Osteoblast (primary cell): ENCODE measurements around the gene TOR4A. TPM values are rescaled to one million over a fixed set of nuclear protein-coding genes. Genes with fewer than 3 reads are reported as not detected.
A peak's percentile ranks its signal among the peaks of the same experiment; 100 is the strongest.

Source experiments
- DNase-seq: peaks from one replicate; pipeline ENCODE4 v3.0.0; 2011; ENCODE audit warnings: low spot score, mixed read lengths; ENCODE audit not compliant: insufficient read length; ENCODE audit errors: missing footprints
- H2AFZ ChIP-seq: 2 replicates; pipeline ENCODE4 v1.6.0; 2011; ENCODE audit warnings: mild to moderate bottlenecking, low read length
- H3K27ac ChIP-seq: 2 replicates; pipeline ENCODE4 v1.5.1; 2011; ENCODE audit warnings: mild to moderate bottlenecking, low read depth, low read length, moderate library complexity
- H3K27me3 ChIP-seq: 2 replicates; pipeline ENCODE4 v1.6.0; 2012; ENCODE audit warnings: mild to moderate bottlenecking, control low read depth, inconsistent platforms, low read length, moderate library complexity; ENCODE audit not compliant: insufficient read depth
- H3K36me3 ChIP-seq: 2 replicates; pipeline ENCODE4 v1.5.1; 2011; ENCODE audit warnings: mild to moderate bottlenecking, low read length, control low read depth, moderate library complexity; ENCODE audit not compliant: insufficient read depth
- H3K4me1 ChIP-seq: 2 replicates; pipeline ENCODE4 v1.5.1; 2011; ENCODE audit warnings: mild to moderate bottlenecking, low read length, control low read depth, moderate library complexity; ENCODE audit not compliant: insufficient read depth
- H3K4me2 ChIP-seq: 2 replicates; pipeline ENCODE4 v1.6.0; 2011; ENCODE audit warnings: mild to moderate bottlenecking, low read length; ENCODE audit not compliant: insufficient read depth
- H3K4me3 ChIP-seq: fragments of 200-600 bp; sonication (generic); 3 replicates; pipeline ENCODE4 v1.5.1; 2012; ENCODE audit warnings: mild to moderate bottlenecking, low read length, inconsistent platforms; ENCODE audit not compliant: insufficient read depth
- H3K79me2 ChIP-seq: 2 replicates; pipeline ENCODE4 v1.6.0; 2012; ENCODE audit warnings: mild to moderate bottlenecking, low read length, control low read depth, inconsistent platforms; ENCODE audit not compliant: insufficient read depth
- H3K9me3 ChIP-seq: 2 replicates; pipeline ENCODE4 v1.5.1; 2011; ENCODE audit warnings: low read depth, low read length, control low read depth
- H4K20me1 ChIP-seq: 2 replicates; pipeline ENCODE4 v1.6.0; 2012; ENCODE audit warnings: mild to moderate bottlenecking, low read length, control low read depth; ENCODE audit not compliant: insufficient read depth
- total RNA-seq: library from RNA; depleted of rRNA; stranded (reverse); fragments of >200 nt; gene quantifications from 2 replicates; pipeline ENCODE4 v1.2.3, GENCODE V29; 2012
- TF ChIP-seq, protein P1 (sequence below): IDR thresholded peaks from 2 replicates; pipeline ENCODE4 v1.5.1; 2011; ENCODE audit warnings: mild to moderate bottlenecking, low read depth, low read length, moderate library complexity; ENCODE audit errors: extremely low read depth

TOR4A gene
- total RNA-seq, 1 donor: 2.5 TPM

DNA sequence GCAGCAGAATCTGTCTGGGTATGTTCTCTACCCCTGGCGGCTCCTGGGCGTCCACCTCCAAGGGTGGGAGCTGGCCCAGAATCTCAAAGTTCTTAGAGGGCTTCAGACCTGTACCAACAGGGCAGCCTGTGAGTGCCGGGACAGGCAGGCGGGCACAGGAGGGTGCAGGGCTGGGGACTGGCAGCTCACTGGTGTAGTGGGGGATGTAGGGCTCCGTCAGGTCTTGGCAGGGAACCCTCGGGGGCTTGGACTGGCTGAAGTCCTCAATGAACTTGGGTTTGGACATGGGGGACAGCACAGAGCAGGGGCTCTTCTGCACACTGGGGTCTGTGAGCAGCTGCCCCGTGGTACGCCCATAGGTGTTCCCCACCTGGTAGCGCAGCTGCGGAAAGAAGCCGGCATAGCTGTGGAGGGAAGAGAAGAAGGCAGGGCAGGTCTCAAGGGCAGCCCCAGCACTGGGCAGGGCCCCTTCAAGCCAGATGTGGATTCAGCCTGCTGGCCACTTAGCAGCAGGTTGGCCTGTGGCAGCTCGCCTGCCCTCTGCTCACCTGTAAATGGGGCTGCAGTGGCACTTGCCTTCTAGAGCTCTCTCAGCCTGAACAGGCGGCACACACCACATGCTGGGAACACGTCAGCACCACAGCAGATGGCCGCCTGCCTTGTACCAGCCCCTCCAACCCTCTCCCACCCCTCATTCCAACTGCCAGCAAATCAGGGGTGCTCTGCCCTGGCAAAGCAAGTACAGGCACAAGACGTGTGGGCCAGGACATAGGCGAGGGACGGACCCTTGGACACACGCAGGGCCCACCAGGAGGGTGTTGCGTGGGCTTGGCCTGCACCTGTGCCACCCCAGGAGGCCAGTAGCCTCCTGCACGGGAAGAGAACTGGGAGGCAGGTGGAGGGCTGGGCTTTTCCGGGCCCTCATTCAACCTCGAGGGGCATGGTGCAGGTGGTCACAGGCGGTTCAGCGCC, 31.8 kb upstream of the TOR4A start:
- peak; percentile 79 for DNase-seq
- H3K4me2 ChIP-seq: no peak overlapping the region
- H3K27me3 ChIP-seq: peaks cover 5% of the 10 kb centered on the region
- TF ChIP-seq, protein P1, sequence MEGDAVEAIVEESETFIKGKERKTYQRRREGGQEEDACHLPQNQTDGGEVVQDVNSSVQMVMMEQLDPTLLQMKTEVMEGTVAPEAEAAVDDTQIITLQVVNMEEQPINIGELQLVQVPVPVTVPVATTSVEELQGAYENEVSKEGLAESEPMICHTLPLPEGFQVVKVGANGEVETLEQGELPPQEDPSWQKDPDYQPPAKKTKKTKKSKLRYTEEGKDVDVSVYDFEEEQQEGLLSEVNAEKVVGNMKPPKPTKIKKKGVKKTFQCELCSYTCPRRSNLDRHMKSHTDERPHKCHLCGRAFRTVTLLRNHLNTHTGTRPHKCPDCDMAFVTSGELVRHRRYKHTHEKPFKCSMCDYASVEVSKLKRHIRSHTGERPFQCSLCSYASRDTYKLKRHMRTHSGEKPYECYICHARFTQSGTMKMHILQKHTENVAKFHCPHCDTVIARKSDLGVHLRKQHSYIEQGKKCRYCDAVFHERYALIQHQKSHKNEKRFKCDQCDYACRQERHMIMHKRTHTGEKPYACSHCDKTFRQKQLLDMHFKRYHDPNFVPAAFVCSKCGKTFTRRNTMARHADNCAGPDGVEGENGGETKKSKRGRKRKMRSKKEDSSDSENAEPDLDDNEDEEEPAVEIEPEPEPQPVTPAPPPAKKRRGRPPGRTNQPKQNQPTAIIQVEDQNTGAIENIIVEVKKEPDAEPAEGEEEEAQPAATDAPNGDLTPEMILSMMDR: no peak
- H4K20me1 ChIP-seq: peaks cover 31% of the 10 kb centered on the region
- H3K4me1 ChIP-seq: peaks cover 8% of the 10 kb centered on the region
- H3K79me2 ChIP-seq: peaks cover 23% of the 10 kb centered on the region
- H2AFZ ChIP-seq: no peak overlapping the region
- peaks cover 20% of the 10 kb centered on the region for H3K36me3 ChIP-seq
- H3K4me3 ChIP-seq: no peak overlapping the region
- no peak overlapping the region for H3K27ac ChIP-seq
- H3K9me3 ChIP-seq: no peaks in the 10 kb centered on the region

DNA sequence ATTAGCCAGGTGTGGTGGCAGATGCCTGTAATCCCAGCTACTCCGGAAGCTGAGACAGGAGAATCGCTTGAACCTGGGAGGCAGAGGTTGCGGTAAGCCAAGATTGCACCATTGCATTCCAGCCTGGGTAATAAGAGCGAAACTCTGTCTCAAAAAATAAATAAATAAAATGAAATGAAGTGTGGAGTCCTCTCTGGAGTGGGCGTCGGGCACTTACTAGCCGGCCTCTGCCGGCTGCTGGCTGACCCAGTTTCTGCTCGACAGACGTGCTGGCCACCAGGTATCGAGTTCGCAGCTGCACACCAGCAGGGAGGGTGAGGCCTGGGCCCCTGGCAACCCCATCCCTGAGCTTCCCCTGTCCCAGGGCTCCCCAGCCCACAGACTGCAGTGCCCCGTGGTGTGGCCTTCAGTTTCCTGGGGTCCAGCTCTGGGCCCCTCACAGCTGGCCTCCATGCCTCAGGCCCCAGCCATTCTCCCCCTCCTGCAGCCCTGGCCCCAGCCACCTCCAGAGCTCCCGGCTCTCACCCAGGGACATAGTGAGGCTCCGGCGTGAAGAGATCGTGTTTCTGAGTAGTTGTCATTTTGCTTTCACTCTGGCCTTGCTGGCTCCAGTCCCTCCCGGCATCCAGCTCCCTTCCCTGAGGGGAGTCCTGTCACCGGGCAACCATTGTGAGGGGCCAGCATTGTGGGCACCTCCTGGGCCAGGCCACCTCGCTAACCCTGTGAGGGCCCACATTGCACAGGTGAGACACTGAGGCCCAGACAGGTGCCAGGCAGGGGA, 30.2 kb upstream of the TOR4A start:
- no peak overlapping the region for H2AFZ ChIP-seq
- H3K27me3 ChIP-seq: peaks cover 5% of the 10 kb centered on the region
- H3K79me2 ChIP-seq: peaks cover 15% of the 10 kb centered on the region
- peaks cover 5% of the 10 kb centered on the region for H3K4me1 ChIP-seq
- peaks cover 24% of the 10 kb centered on the region for H4K20me1 ChIP-seq
- H3K4me2 ChIP-seq: peak overlapping the region; percentile 32
- TF ChIP-seq, protein P1: no peak
- peak; percentile 83 for DNase-seq
- no peaks in the 10 kb centered on the region for H3K9me3 ChIP-seq
- H3K36me3 ChIP-seq: peaks cover 14% of the 10 kb centered on the region
- H3K4me3 ChIP-seq: peak overlapping the region; percentile 37
- no peak overlapping the region for H3K27ac ChIP-seq

DNA sequence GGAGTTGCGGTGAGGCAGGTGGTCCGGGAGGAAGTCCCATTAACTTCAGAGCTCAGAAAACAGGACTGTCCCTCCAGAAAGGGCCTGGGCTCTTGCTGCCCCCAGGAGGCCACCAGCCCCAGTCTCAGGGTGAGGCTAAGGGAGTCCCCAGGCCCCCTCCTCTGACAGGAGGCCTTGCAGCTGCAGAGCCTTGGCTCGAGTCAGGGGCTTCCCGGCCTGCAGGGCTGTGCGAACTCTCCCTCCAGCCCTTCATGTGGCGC, 29.7 kb upstream of the TOR4A start:
- peaks cover 9% of the 10 kb centered on the region for H3K36me3 ChIP-seq
- peaks cover 5% of the 10 kb centered on the region for H3K27me3 ChIP-seq
- no peaks in the 10 kb centered on the region for H3K9me3 ChIP-seq
- peak; percentile 50 for DNase-seq
- no peak overlapping the region for H2AFZ ChIP-seq
- H3K4me1 ChIP-seq: no peaks in the 10 kb centered on the region
- TF ChIP-seq, protein P1: no peak
- peaks cover 10% of the 10 kb centered on the region for H3K79me2 ChIP-seq
- no peak overlapping the region for H3K4me3 ChIP-seq
- H4K20me1 ChIP-seq: peaks cover 18% of the 10 kb centered on the region
- no peak overlapping the region for H3K4me2 ChIP-seq
- H3K27ac ChIP-seq: no peak overlapping the region
